AG04449 (cell line): ENCODE data around the gene MOAP1.

Experiments
- CTCF ChIA-PET: fragments of 350-600 bp; formaldehyde crosslinking; extraction: SDS; loops from one replicate; lab custom pipeline; 2021; ENCODE audit warnings: antibody characterized with exemption; lab: Yijun Ruan, JAX
- POLR2A ChIA-PET: fragments of 400-600, 350-600 bp; formaldehyde crosslinking; extraction: SDS; loops from one replicate; lab custom pipeline; 2020; ENCODE audit warnings: antibody characterized with exemption, inconsistent platforms; lab: Yijun Ruan, JAX
- DNase-seq: peaks from one replicate; pipeline ENCODE4 v3.0.0-alpha.2; 2010; ENCODE audit warnings: low read depth, low spot score
- H3K4me3 ChIP-seq: 2 replicates; pipeline ENCODE4 v1.5.1; 2011; ENCODE audit warnings: low read depth, mild to moderate bottlenecking, control low read depth, low read length
- CTCF ChIP-seq: IDR thresholded peaks from one replicate; pipeline ENCODE4 v1.5.1; 2011; ENCODE audit warnings: mild to moderate bottlenecking, moderate library complexity, low read length, control low read depth, inconsistent platforms; ENCODE audit not compliant: insufficient read depth; ENCODE audit errors: missing control alignments

Gene MOAP1

DNA sequence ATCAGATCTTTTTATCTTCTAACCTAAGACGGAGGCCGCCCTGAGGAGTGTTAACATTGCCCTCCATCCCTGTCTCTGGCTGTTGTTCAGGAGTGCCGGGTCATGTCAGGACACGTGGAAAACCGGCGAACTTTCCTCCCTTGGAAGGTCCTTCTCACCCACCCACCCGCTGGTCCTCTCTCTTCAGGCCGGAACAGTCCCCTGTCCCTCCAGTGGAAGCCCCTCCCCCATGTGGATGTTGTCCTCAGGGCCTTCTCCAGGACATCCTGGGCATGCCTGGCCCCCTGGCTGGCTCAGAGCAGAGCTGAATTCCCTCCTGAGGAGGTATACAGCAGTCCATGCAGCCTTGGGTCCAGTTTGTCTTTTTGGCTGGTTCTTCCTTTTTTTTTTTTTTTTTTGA, 48.7 kb downstream of the MOAP1 start:
- TF ChIP-seq CTCF, result no peak
- ChIA-PET CTCF (interaction anchor here (7.9 to 18.6 kb wide), 2 partner anchors 23 to 183 kb away, joined by 115 to 326 read pairs; partner anchors contain the start of gene ITPK1), POLR2A (no interaction called here)
- H3K4me3 ChIP-seq, result no peak overlapping the region
- DNase-seq, result no peak

GRCh38 chr14:93135399-93135798, 49.3 kb downstream of the MOAP1 start:
- no peak for TF ChIP-seq CTCF
- no peak overlapping the region for H3K4me3 ChIP-seq
- POLR2A ChIA-PET, result no interaction called here
- no peak for DNase-seq
- CTCF ChIA-PET, result interaction anchor here (7.9 to 18.6 kb wide), 2 partner anchors 22 to 182 kb away, joined by 115 to 326 read pairs; partner anchors contain the start of gene ITPK1

GRCh38 chr14:93133464-93133863, 51.2 kb downstream of the MOAP1 start:
- POLR2A ChIA-PET, result no interaction called here
- CTCF ChIA-PET, result interaction anchor here (0.7 to 18.6 kb wide), 10 partner anchors 8 to 253 kb away, joined by 3 to 326 read pairs (median 8); partner anchors contain the start of gene ITPK1
- no peak overlapping the region for H3K4me3 ChIP-seq
- no peak for DNase-seq
- no peak for TF ChIP-seq CTCF

- POLR2A ChIA-PET, result no interaction called here
- CTCF ChIA-PET, result interaction anchor here (0.7 to 18.6 kb wide), 23 partner anchors 9 to 252 kb away, joined by 3 to 326 read pairs (median 5); partner anchors contain the start of gene ITPK1
- peak; percentile 39 for TF ChIP-seq CTCF
- H3K4me3 ChIP-seq, result no peak overlapping the region
- DNase-seq, result no peak
These were observed 52.1 kb downstream of the MOAP1 start for GRCh38 chr14:93132472-93133065.
